IMR-90 (cell line): ENCODE data around the gene TGFB1. TPM values are rescaled to one million over a fixed set of nuclear protein-coding genes. Genes with fewer than 3 reads are reported as not detected.

Source experiments
- ATAC-seq: fragments of 200-7000 bp; cut with Tn5 transposase; 2 replicates; pipeline ENCODE4 v1.9.1; 2020; ENCODE audit warnings: low read depth, mild to moderate bottlenecking, moderate library complexity
- BruUV-seq: library from RNA; stranded (reverse); fragments of 400-500 nt; replicated peaks from 2 replicates; lab custom pipeline; 2021; lab: Mats Ljungman, UMichigan
- CTCF ChIA-PET: fragments of 300-600 bp; formaldehyde crosslinking; extraction: SDS; loops from one replicate; lab custom pipeline; 2021; ENCODE audit warnings: antibody characterized with exemption; lab: Yijun Ruan, JAX
- POLR2A ChIA-PET: fragments of 300-600 bp; sonication (Branson Sonifier 250); formaldehyde crosslinking; loops from one replicate; lab custom pipeline; 2022; ENCODE audit warnings: antibody characterized with exemption; ENCODE audit not compliant: unreplicated experiment; lab: Charles Lee
- DNase-seq: peaks from one replicate; pipeline ENCODE4 v3.0.0; 2013
- H2AFZ ChIP-seq: replicated peaks from 2 replicates; pipeline ENCODE3; 2013; ENCODE audit warnings: low read length, mild to moderate bottlenecking; ENCODE audit not compliant: poor library complexity
- H2AK5ac ChIP-seq: 2 replicates; pipeline ENCODE4 v1.6.1; 2013; ENCODE audit warnings: low read depth, low read length, inconsistent platforms
- H2AK9ac ChIP-seq: replicated peaks from 2 replicates; pipeline ENCODE3; 2013; ENCODE audit warnings: mild to moderate bottlenecking, low read depth, low read length, moderate library complexity; ENCODE audit not compliant: poor library complexity
- H2BK120ac ChIP-seq: 2 replicates; pipeline ENCODE4 v1.6.1; 2013; ENCODE audit warnings: low read depth, low read length, inconsistent platforms
- H2BK15ac ChIP-seq: 3 replicates; pipeline ENCODE4 v1.6.1; 2013; ENCODE audit warnings: low read depth, low read length, inconsistent platforms
- H2BK20ac ChIP-seq: 2 replicates; pipeline ENCODE4 v1.6.1; 2013; ENCODE audit warnings: low read depth, mild to moderate bottlenecking, inconsistent platforms, low read length, moderate library complexity
- H2BK5ac ChIP-seq: 2 replicates; pipeline ENCODE4 v1.6.1; 2013; ENCODE audit warnings: mild to moderate bottlenecking, low read depth, low read length, inconsistent platforms; ENCODE audit not compliant: poor library complexity, severe bottlenecking
- H3K14ac ChIP-seq: replicated peaks from 2 replicates; pipeline ENCODE4 v1.6.1; 2013; ENCODE audit warnings: low read depth, low read length, inconsistent platforms
- H3K18ac ChIP-seq: 2 replicates; pipeline ENCODE4 v1.6.1; 2013; ENCODE audit warnings: low read depth, low read length, control low read depth
- H3K23ac ChIP-seq: 2 replicates; pipeline ENCODE4 v1.6.1; 2013; ENCODE audit warnings: low read depth, low read length, inconsistent platforms
- H3K27ac ChIP-seq: 2 replicates; pipeline ENCODE4 v1.5.1; 2013; ENCODE audit warnings: mild to moderate bottlenecking, control low read depth, low read length; ENCODE audit not compliant: insufficient read depth
- H3K27me3 ChIP-seq: 2 replicates; pipeline ENCODE4 v1.6.1; 2013; ENCODE audit warnings: low read length; ENCODE audit not compliant: control insufficient read depth, insufficient read depth
- H3K36me3 ChIP-seq: 2 replicates; pipeline ENCODE4 v1.6.1; 2013; ENCODE audit warnings: low read length, mixed read lengths; ENCODE audit not compliant: control insufficient read depth, insufficient read depth
- H3K4ac ChIP-seq: 2 replicates; pipeline ENCODE4 v1.6.1; 2013; ENCODE audit warnings: low read depth, low read length, inconsistent platforms
- H3K4me1 ChIP-seq: 2 replicates; pipeline ENCODE4 v1.6.1; 2013; ENCODE audit warnings: low read length, mixed read lengths; ENCODE audit not compliant: control insufficient read depth, insufficient read depth
- H3K4me2 ChIP-seq: 2 replicates; pipeline ENCODE4 v1.6.1; 2013; ENCODE audit warnings: low read depth, mild to moderate bottlenecking, control low read depth, low read length, moderate library complexity
- H3K4me3 ChIP-seq: 2 replicates; pipeline ENCODE4 v1.5.1; 2013; ENCODE audit warnings: low read depth, mild to moderate bottlenecking, control low read depth, low read length, moderate library complexity; ENCODE audit not compliant: insufficient read depth
- H3K56ac ChIP-seq: 2 replicates; pipeline ENCODE4 v1.6.1; 2013; ENCODE audit warnings: low read length, inconsistent platforms; ENCODE audit not compliant: insufficient read depth; ENCODE audit errors: extremely low read depth
- H3K79me1 ChIP-seq, 2 experiments: 2 replicates each; pipeline ENCODE4 v1.6.1; 2013; ENCODE audit warnings: low read length in 2 of 2, inconsistent platforms in 1 of 2, low read depth in 1 of 2
- H3K9ac ChIP-seq: 2 replicates; pipeline ENCODE4 v1.6.1; 2013; ENCODE audit warnings: low read depth, low read length, control low read depth
- H3K9me1 ChIP-seq: 2 replicates; pipeline ENCODE4 v1.6.1; 2013; ENCODE audit warnings: low read length, inconsistent platforms; ENCODE audit not compliant: insufficient read depth
- H3K9me3 ChIP-seq: 2 replicates; pipeline ENCODE4 v1.6.1; 2013; ENCODE audit warnings: low read length; ENCODE audit not compliant: control insufficient read depth, insufficient read depth
- H4K20me1 ChIP-seq: 2 replicates; pipeline ENCODE4 v1.6.1; 2013; ENCODE audit warnings: low read length, inconsistent platforms; ENCODE audit not compliant: insufficient read depth
- H4K5ac ChIP-seq: 2 replicates; pipeline ENCODE4 v1.6.1; 2013; ENCODE audit warnings: mild to moderate bottlenecking, low read depth, low read length, control low read depth
- H4K8ac ChIP-seq, 2 experiments: 2 replicates each; pipeline ENCODE4 v1.6.1; 2013; ENCODE audit warnings: low read depth in 2 of 2, low read length in 2 of 2, control low read depth in 1 of 2, inconsistent platforms in 1 of 2
- H4K91ac ChIP-seq: 2 replicates; pipeline ENCODE4 v1.6.1; 2013; ENCODE audit warnings: low read depth, low read length, inconsistent platforms; ENCODE audit not compliant: insufficient read depth
- BHLHE40 ChIP-seq: fragments of 150-350 bp; IDR thresholded peaks from 2 replicates; pipeline ENCODE4 v1.6.1; 2016; ENCODE audit warnings: mild to moderate bottlenecking, low read depth, low read length
- CHD1 ChIP-seq: IDR thresholded peaks from 2 replicates; pipeline ENCODE4 v1.6.1; 2012; ENCODE audit warnings: low read depth, low read length, improper control_type of control experiment
- NFE2L2 ChIP-seq: fragments of 150-350 bp; IDR thresholded peaks from 2 replicates; pipeline ENCODE4 v1.6.1; 2016; ENCODE audit warnings: low read depth, mild to moderate bottlenecking, low read length
- POLR2A ChIP-seq: IDR thresholded peaks from 2 replicates; pipeline ENCODE4 v1.6.1; 2012; ENCODE audit warnings: mild to moderate bottlenecking, low read depth, low read length
- RAD21 ChIP-seq: IDR thresholded peaks from 2 replicates; pipeline ENCODE4 v1.6.1; 2012; ENCODE audit warnings: low read length, improper control_type of control experiment
- RCOR1 ChIP-seq: IDR thresholded peaks from 2 replicates; pipeline ENCODE4 v1.6.1; 2012; ENCODE audit warnings: mild to moderate bottlenecking, low read length, improper control_type of control experiment; ENCODE audit not compliant: insufficient replicate concordance
- SMC3 ChIP-seq: fragments of 150-350 bp; IDR thresholded peaks from 2 replicates; pipeline ENCODE4 v1.6.1; 2016; ENCODE audit warnings: low read depth, mild to moderate bottlenecking, antibody characterized with exemption, low read length, moderate library complexity
- WGBS, 2 experiments: methylation state at CpG; one replicate each; pipeline versions ENCODE4 v1.1.5 to v1.1.7; 2013; ENCODE audit warnings: missing lambda C conversion rate in 2 of 2; ENCODE audit not compliant: insufficient read length in 1 of 2; ENCODE audit errors: extremely low coverage in 2 of 2; 5-methylcytosine and 5-hydroxymethylcytosine counted together
- dilution Hi-C: fragments of 300-500 bp; cut with HindIII; formaldehyde crosslinking; loops from one replicate; pipeline ENCODE4 v1.14.3; 2018; ENCODE audit warnings: low sequenced_read_pairs; ENCODE audit not compliant: unreplicated experiment
- in situ Hi-C: fragments of 300-500 bp; cut with MboI; formaldehyde crosslinking; loops from 3 replicates; pipeline ENCODE4 v1.14.3; 2019; ENCODE audit warnings: low sequenced_read_pairs, inconsistent platforms, mixed read lengths
- intact Hi-C: fragments of 100-400 bp; cut with micrococcal nuclease; formaldehyde crosslinking; loops from 2 replicates; pipeline ENCODE4 v1.10.0; 2022
- polyA plus RNA-seq, 3 experiments: library from polyadenylated mRNA; depleted of rRNA; stranded (reverse); fragments of >200 nt; gene quantifications; 2 replicates each; pipeline ENCODE4 v1.2.3, GENCODE V29; 2012; ENCODE audit warnings: low replicate concordance in 1 of 3
- total RNA-seq: library from RNA; depleted of rRNA; stranded (reverse); fragments of >200 nt; gene quantifications from 2 replicates; pipeline ENCODE4 v1.2.3, GENCODE V29; 2012
- TF ChIP-seq, protein P1 (sequence below): conservative IDR thresholded peaks from 2 replicates; pipeline ENCODE4 v1.5.1; 2012; ENCODE audit warnings: mild to moderate bottlenecking, low read depth, low read length, improper control_type of control experiment
- TF ChIP-seq, protein P2 (sequence below): fragments of 150-350 bp; IDR thresholded peaks from 2 replicates; pipeline ENCODE4 v1.6.1; 2017; ENCODE audit warnings: mild to moderate bottlenecking, antibody characterized with exemption, low read length, low read depth

TGFB1 gene
- total and polyA plus RNA-seq, 2 of the 4 experiments (the other 2 are of a cell fraction) = 3.2 to 26.7 TPM

DNA sequence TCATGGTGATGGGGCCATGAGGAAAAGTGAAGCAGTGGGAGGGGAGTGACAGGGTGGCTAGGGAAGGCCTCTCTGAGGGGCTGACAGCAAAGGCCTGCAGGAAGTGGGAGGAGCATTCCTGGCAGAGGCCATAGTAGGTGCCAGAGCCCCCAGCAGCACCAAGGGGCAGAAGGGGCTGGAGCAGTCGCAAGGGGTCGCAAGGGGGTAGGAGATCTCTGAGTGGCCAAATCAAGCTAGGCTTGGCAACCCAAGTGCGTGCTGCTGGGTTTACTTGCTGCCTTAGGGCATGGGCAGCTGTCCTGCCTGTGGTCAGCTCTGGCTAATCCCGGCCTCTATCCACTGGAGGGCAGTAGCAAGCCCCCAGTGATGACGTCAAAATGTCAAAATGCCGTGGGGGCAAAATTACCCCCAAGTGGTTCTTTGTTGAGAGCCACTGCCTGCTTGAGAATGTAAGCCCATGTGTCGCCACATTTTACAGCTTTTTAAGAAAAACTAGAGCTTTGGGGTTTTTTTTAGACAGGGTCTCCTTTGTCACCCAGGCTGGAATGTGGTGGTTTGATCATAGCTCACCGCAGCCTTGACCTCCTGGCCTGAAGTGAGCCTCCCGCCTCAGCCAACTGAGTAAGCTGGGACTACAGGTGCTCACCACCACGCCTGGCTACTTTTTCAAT lies 32.0 kb downstream of the TGFB1 start (continued):
- TF ChIP-seq, protein P1, sequence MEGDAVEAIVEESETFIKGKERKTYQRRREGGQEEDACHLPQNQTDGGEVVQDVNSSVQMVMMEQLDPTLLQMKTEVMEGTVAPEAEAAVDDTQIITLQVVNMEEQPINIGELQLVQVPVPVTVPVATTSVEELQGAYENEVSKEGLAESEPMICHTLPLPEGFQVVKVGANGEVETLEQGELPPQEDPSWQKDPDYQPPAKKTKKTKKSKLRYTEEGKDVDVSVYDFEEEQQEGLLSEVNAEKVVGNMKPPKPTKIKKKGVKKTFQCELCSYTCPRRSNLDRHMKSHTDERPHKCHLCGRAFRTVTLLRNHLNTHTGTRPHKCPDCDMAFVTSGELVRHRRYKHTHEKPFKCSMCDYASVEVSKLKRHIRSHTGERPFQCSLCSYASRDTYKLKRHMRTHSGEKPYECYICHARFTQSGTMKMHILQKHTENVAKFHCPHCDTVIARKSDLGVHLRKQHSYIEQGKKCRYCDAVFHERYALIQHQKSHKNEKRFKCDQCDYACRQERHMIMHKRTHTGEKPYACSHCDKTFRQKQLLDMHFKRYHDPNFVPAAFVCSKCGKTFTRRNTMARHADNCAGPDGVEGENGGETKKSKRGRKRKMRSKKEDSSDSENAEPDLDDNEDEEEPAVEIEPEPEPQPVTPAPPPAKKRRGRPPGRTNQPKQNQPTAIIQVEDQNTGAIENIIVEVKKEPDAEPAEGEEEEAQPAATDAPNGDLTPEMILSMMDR = peak; percentile 82

DNA sequence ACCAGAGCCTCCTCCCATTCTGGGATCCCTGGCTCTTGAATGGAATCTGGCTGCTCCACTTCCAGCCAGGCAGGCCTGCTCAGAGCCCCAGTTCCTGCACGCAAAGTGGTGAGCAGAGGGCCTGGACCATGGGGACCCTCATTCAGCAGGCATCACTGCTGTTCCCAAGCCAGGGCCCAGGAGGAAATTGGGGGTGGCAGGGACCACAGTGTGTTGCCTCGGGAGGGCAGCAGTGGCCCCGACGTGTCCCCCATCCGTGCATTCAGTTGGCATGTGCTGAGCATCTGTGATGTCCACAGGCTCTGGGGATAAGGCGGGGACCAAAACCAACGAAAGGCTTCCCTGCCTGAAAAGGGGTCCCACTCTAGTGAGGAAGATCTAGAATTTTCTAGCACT lies 32.5 kb downstream of the TGFB1 start:
- Histone ChIP-seq H4K20me1 (peaks cover 62% of the 10 kb centered on the region), H4K91ac (peak overlapping the region; percentile 51; the same call in 1 of the 2 replicates), H2BK15ac (no peak overlapping the region), H4K8ac (no peak overlapping the region; a peak in 1 of 4 replicates), H2AFZ (no peak overlapping the region), H4K5ac (no peak overlapping the region), H3K56ac (no peak overlapping the region), H2BK20ac (no peak overlapping the region), H2AK5ac (peak overlapping the region; percentile 67), H2AK9ac (peak overlapping the region; percentile 10), H3K4ac (peak overlapping the region; percentile 89), H3K4me2 (no peak overlapping the region), H3K14ac (no peak overlapping the region), H3K27ac (peak overlapping the region; percentile 51; the same call in 1 of the 2 replicates), H3K9me1 (peaks cover 26% of the 10 kb centered on the region), H3K79me1 (peaks cover 16 to 72% of the 10 kb centered on the region in 2 experiments), H3K23ac (no peak overlapping the region), H3K4me1 (peaks cover 41% of the 10 kb centered on the region), H2BK120ac (peak overlapping the region; percentile 11; the same call in 1 of the 2 replicates), H3K4me3 (no peak overlapping the region), H3K9ac (peak overlapping the region; percentile 9; the same call in 1 of the 2 replicates), H3K9me3 (no peaks in the 10 kb centered on the region), H3K36me3 (peaks cover 48% of the 10 kb centered on the region), H3K27me3 (no peaks in the 10 kb centered on the region), H3K18ac (no peak overlapping the region), H2BK5ac (peak overlapping the region; percentile 7)
- BruUV-seq = no TSS peak
- in situ Hi-C loops (no loop called here), dilution Hi-C loops (no loop called here), intact Hi-C loops (loop anchor here (1.0 kb wide), 1 partner anchor 110 kb away; no protein-coding TSS in a partner anchor)
- ChIA-PET CTCF (interaction anchor here (1.4 kb wide), 1 partner anchor 31 kb away, joined by 4 read pairs; no protein-coding TSS in a partner anchor), POLR2A (no interaction called here)
- ATAC-seq = no peak
- DNase-seq = no peak
- 85% methylated on average over 4 of the region's 7 CpGs; no CpG with 5 or more reads in 1 of the 2 experiments for WGBS, 2 experiments
- TF ChIP-seq RAD21 (no peak), POLR2A (no peak), RCOR1 (no peak), NFE2L2 (no peak), CHD1 (no peak), BHLHE40 (no peak), SMC3 (no peak)
- TF ChIP-seq, protein P2, sequence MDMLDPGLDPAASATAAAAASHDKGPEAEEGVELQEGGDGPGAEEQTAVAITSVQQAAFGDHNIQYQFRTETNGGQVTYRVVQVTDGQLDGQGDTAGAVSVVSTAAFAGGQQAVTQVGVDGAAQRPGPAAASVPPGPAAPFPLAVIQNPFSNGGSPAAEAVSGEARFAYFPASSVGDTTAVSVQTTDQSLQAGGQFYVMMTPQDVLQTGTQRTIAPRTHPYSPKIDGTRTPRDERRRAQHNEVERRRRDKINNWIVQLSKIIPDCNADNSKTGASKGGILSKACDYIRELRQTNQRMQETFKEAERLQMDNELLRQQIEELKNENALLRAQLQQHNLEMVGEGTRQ = no peak
